Endothelial cell of umbilical vein (primary cell): Measurements from ENCODE around the gene ITPR1. TPM values are rescaled to one million over a fixed set of nuclear protein-coding genes. Genes with fewer than 3 reads are reported as not detected.

Source experiments
- BruUV-seq: library from RNA; stranded (reverse); fragments of 400-500 nt; replicated peaks from 2 replicates; lab custom pipeline; 2021; lab: Mats Ljungman, UMichigan
- CTCF ChIA-PET: fragments of 300-600, 350-600 bp; sonication (Branson Sonifier 250); formaldehyde crosslinking; loops from one replicate; lab custom pipeline; 2021; ENCODE audit warnings: antibody characterized with exemption, inconsistent platforms; lab: Charles Lee
- POLR2A ChIA-PET: fragments of 300-600, 350-600 bp; sonication (Branson Sonifier 250); formaldehyde crosslinking; loops from one replicate; lab custom pipeline; 2021; ENCODE audit warnings: antibody characterized with exemption, inconsistent platforms; lab: Charles Lee
- DNase-seq: peaks from one replicate; pipeline ENCODE4 v3.0.0-alpha.2; 2011; ENCODE audit warnings: low read depth, low spot score
- FAIRE-seq: peaks from 2 replicates; lab custom pipeline; 2011; peaks lifted over from hg19 to GRCh38; lab: Jason Lieb, UNC
- H2AFZ ChIP-seq: 2 replicates; pipeline ENCODE4 v1.6.0; 2012; ENCODE audit warnings: low read depth, low read length, control low read depth, inconsistent platforms
- H3K27ac ChIP-seq: 2 replicates; pipeline ENCODE4 v1.5.1; 2011; ENCODE audit warnings: low read depth, mild to moderate bottlenecking, control low read depth, low read length, moderate library complexity; ENCODE audit not compliant: insufficient read depth
- H3K27me3 ChIP-seq, 2 experiments: 2 replicates each; pipeline versions ENCODE4 v1.6.0 to v1.6.1; 2011; ENCODE audit warnings: low read length in 2 of 2, mixed read lengths in 1 of 2; ENCODE audit not compliant: control insufficient read depth in 2 of 2, insufficient read depth in 2 of 2
- H3K36me3 ChIP-seq, 2 experiments: 2 replicates in 1 of 2; 3 replicates in 1 of 2; pipeline ENCODE4 v1.5.1; 2011; ENCODE audit warnings: low read length in 2 of 2, mild to moderate bottlenecking in 1 of 2, moderate library complexity in 1 of 2; ENCODE audit not compliant: control insufficient read depth in 2 of 2, insufficient read depth in 2 of 2; ENCODE audit errors: extremely low read depth in 1 of 2
- H3K4me1 ChIP-seq: 3 replicates; pipeline ENCODE4 v1.5.1; 2011; ENCODE audit warnings: mild to moderate bottlenecking, low read length; ENCODE audit not compliant: control insufficient read depth, insufficient read depth; ENCODE audit errors: extremely low read depth
- H3K4me2 ChIP-seq: 2 replicates; pipeline ENCODE4 v1.6.1; 2011; ENCODE audit warnings: low read length, control low read depth, mixed read lengths; ENCODE audit not compliant: insufficient read depth
- H3K4me3 ChIP-seq, 3 experiments: fragments of 200-600 bp in 1 of 3; sonication (generic), shearing (Covaris generic) in 1 of 3; replicated peaks in 1 of 3; 2 replicates each; pipeline ENCODE4 v1.5.1; 2011 to 2016; ENCODE audit warnings: control low read depth in 3 of 3, low read length in 3 of 3, mild to moderate bottlenecking in 2 of 3, inconsistent platforms in 1 of 3, low read depth in 1 of 3, moderate library complexity in 1 of 3; ENCODE audit not compliant: insufficient read depth in 1 of 3
- H3K79me2 ChIP-seq: 2 replicates; pipeline ENCODE4 v1.6.0; 2012; ENCODE audit warnings: low read length, inconsistent platforms; ENCODE audit not compliant: control insufficient read depth, insufficient read depth
- H3K9ac ChIP-seq: replicated peaks from 2 replicates; pipeline ENCODE3; 2011; ENCODE audit warnings: low read length, control low read depth; ENCODE audit not compliant: insufficient read depth; ENCODE audit errors: extremely low read depth
- H3K9me1 ChIP-seq: replicated peaks from 3 replicates; pipeline ENCODE4 v1.6.0; 2011; ENCODE audit warnings: mild to moderate bottlenecking, low read length; ENCODE audit not compliant: control insufficient read depth, insufficient read depth; ENCODE audit errors: extremely low read depth
- H3K9me3 ChIP-seq: replicated peaks from 2 replicates; pipeline ENCODE4 v1.5.1; 2012; ENCODE audit warnings: low read length, inconsistent platforms; ENCODE audit not compliant: control insufficient read depth, insufficient read depth
- H4K20me1 ChIP-seq: replicated peaks from 2 replicates; pipeline ENCODE3; 2011; ENCODE audit warnings: mild to moderate bottlenecking, low read length; ENCODE audit not compliant: control insufficient read depth, insufficient read depth; ENCODE audit errors: extremely low read depth
- FOS ChIP-seq: IDR thresholded peaks from 2 replicates; pipeline ENCODE4 v1.6.1; 2011; ENCODE audit warnings: mild to moderate bottlenecking, low read length, moderate library complexity, borderline replicate concordance; ENCODE audit not compliant: insufficient read depth
- POLR2AphosphoS5 ChIP-seq: IDR thresholded peaks from 2 replicates; pipeline ENCODE4 v1.6.1; 2012; ENCODE audit warnings: low read depth, mild to moderate bottlenecking, control low read depth, low read length, moderate library complexity; ENCODE audit not compliant: insufficient read depth
- dilution Hi-C: fragments of 300-500 bp; cut with MboI; formaldehyde crosslinking; loops from one replicate; pipeline ENCODE4 v1.15.0; 2019; ENCODE audit warnings: low sequenced_read_pairs; ENCODE audit not compliant: extremely low pct_ligation_motif_present
- intact Hi-C: fragments of 100-400 bp; cut with micrococcal nuclease; formaldehyde crosslinking; loops from one replicate; pipeline ENCODE4 v1.10.0; 2022
- polyA plus RNA-seq, 4 experiments: library from polyadenylated mRNA; depleted of rRNA in 3 of 4; stranded (reverse) in 3 of 4; unstranded in 1 of 4; fragments of >200 nt; gene quantifications; 2 replicates each; pipeline versions ENCODE4 v1.2.1 to v1.2.3, GENCODE V29; 2011 to 2012; ENCODE audit warnings: missing spikeins in 1 of 4
- total RNA-seq: library from RNA; stranded (reverse); gene quantifications from 2 replicates; pipeline ENCODE4 v1.2.3, GENCODE V29; 2021
- TF ChIP-seq, protein P1 (sequence below), 2 donors: IDR thresholded peaks; 1 replicate in 1 of 2; 2 replicates in 1 of 2; pipeline ENCODE4 v1.5.1; 2011; ENCODE audit warnings: low read length in 2 of 2, mild to moderate bottlenecking in 2 of 2, moderate library complexity in 2 of 2, control low read depth in 1 of 2, inconsistent platforms in 1 of 2, low read depth in 1 of 2; ENCODE audit not compliant: insufficient read depth in 1 of 2; ENCODE audit errors: extremely low read depth in 1 of 2

Gene ITPR1
- total and polyA plus RNA-seq, 2 donors (not counting 3 experiments of a cell fraction or from before 2014, with no cell fraction given) = 5.1 to 16.1 TPM

DNA sequence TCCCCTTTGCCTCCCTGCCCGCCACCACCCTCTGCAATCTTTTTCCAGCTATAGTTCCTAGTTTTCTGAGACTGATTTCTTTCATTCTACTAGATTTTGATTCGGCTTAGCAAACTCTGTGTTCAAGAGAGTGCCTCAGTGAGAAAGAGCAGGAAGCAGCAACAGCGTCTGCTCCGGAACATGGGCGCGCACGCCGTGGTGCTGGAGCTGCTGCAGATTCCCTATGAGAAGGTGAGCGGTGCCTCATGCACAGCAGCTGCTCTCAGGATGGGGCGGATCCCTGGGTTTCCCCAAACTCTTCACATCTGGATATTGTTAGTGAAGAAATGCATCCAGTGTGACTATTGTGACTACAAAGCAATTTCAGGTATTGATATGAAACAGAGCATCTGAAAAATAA, 191.8 kb downstream of the ITPR1 start:
- Histone ChIP-seq H3K4me3 (no peak overlapping the region), H3K27me3 (no peaks in the 10 kb centered on the region), H3K4me1 (no peaks in the 10 kb centered on the region), H4K20me1 (no peaks in the 10 kb centered on the region), H3K36me3 (no peaks in the 10 kb centered on the region), H3K9me3 (no peaks in the 10 kb centered on the region), H2AFZ (no peak overlapping the region), H3K27ac (no peak overlapping the region), H3K9ac (no peak overlapping the region), H3K9me1 (no peaks in the 10 kb centered on the region), H3K4me2 (no peak overlapping the region), H3K79me2 (no peaks in the 10 kb centered on the region)
- TF ChIP-seq, protein P1, sequence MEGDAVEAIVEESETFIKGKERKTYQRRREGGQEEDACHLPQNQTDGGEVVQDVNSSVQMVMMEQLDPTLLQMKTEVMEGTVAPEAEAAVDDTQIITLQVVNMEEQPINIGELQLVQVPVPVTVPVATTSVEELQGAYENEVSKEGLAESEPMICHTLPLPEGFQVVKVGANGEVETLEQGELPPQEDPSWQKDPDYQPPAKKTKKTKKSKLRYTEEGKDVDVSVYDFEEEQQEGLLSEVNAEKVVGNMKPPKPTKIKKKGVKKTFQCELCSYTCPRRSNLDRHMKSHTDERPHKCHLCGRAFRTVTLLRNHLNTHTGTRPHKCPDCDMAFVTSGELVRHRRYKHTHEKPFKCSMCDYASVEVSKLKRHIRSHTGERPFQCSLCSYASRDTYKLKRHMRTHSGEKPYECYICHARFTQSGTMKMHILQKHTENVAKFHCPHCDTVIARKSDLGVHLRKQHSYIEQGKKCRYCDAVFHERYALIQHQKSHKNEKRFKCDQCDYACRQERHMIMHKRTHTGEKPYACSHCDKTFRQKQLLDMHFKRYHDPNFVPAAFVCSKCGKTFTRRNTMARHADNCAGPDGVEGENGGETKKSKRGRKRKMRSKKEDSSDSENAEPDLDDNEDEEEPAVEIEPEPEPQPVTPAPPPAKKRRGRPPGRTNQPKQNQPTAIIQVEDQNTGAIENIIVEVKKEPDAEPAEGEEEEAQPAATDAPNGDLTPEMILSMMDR (IDR thresholded peaks at IDR 0.05; ENCODE audit: extremely low read depth in 1 of 2, insufficient read depth in 1 of 2, low read depth in 1 of 2, low read length in 2 of 2) = no peak
- no peak for TF ChIP-seq FOS
- BruUV-seq = no TSS peak
- DNase-seq (no peak), FAIRE-seq (no peak)
- dilution Hi-C loops (no loop called here), intact Hi-C loops (no loop called here)
- POLR2A ChIA-PET = no interaction called here
- CTCF ChIA-PET = interaction anchor here (1.3 to 1.4 kb wide), 3 partner anchors 27 to 373 kb away, joined by 4 to 6 read pairs (median 5); no protein-coding TSS in a partner anchor

- CTCF ChIA-PET = no interaction called here
- Histone ChIP-seq H3K4me2 (no peak overlapping the region), H3K9me1 (no peaks in the 10 kb centered on the region), H3K79me2 (no peaks in the 10 kb centered on the region), H3K9ac (no peak overlapping the region), H3K9me3 (no peaks in the 10 kb centered on the region), H4K20me1 (no peaks in the 10 kb centered on the region), H3K36me3 (no peaks in the 10 kb centered on the region), H2AFZ (no peak overlapping the region), H3K27me3 (no peaks in the 10 kb centered on the region), H3K4me3 (no peak overlapping the region), H3K27ac (no peak overlapping the region), H3K4me1 (no peaks in the 10 kb centered on the region)
- dilution Hi-C loops (no loop called here), intact Hi-C loops (no loop called here)
- DNase-seq (no peak), FAIRE-seq (no peak)
- TF ChIP-seq FOS (no peak), POLR2AphosphoS5 (no peak)
- POLR2A ChIA-PET = no interaction called here
- no TSS peak for BruUV-seq
These were observed 192.7 kb downstream of the ITPR1 start for GRCh38 chr3:4685673-4686345.
